CD14-positive monocyte (primary cell): ENCODE measurements around the gene TWNK. TPM values are rescaled to one million over a fixed set of nuclear protein-coding genes. Genes with fewer than 3 reads are reported as not detected.

Experiments used
- DNase-seq, 3 donors: peaks; one replicate each; pipeline ENCODE4 v3.0.0-alpha.2; 2011 to 2022
- H2AFZ ChIP-seq: 2 replicates; pipeline ENCODE4 v1.6.0; 2012; ENCODE audit warnings: mild to moderate bottlenecking, low read depth, low read length, inconsistent platforms; ENCODE audit not compliant: insufficient read depth, poor library complexity, severe bottlenecking
- H3K27ac ChIP-seq, 2 donors: 1 replicate in 1 of 2; 2 replicates in 1 of 2; pipeline ENCODE4 v1.5.1; 2012 to 2013; ENCODE audit warnings: low read length in 2 of 2, control low read depth in 1 of 2, inconsistent platforms in 1 of 2, low read depth in 1 of 2, mild to moderate bottlenecking in 1 of 2
- H3K27me3 ChIP-seq, 2 donors: one replicate each; pipeline versions ENCODE4 v1.6.0 to v1.6.1; 2011 to 2013; ENCODE audit warnings: low read length in 2 of 2; ENCODE audit not compliant: control insufficient read depth in 2 of 2, insufficient read depth in 2 of 2
- H3K36me3 ChIP-seq, 2 donors: replicated peaks in 1 of 2; 1 replicate in 1 of 2; 2 replicates in 1 of 2; pipeline versions ENCODE4 v1.5.1 to v1.6.1; 2012 to 2013; ENCODE audit warnings: low read length in 2 of 2, control low read depth in 1 of 2, inconsistent platforms in 1 of 2, mild to moderate bottlenecking in 1 of 2; ENCODE audit not compliant: insufficient read depth in 2 of 2, control insufficient read depth in 1 of 2
- H3K4me1 ChIP-seq, 2 donors: 1 replicate in 1 of 2; 2 replicates in 1 of 2; pipeline versions ENCODE4 v1.5.1 to v1.6.1; 2012 to 2013; ENCODE audit warnings: low read length in 2 of 2, control low read depth in 1 of 2, inconsistent platforms in 1 of 2, mild to moderate bottlenecking in 1 of 2, moderate library complexity in 1 of 2; ENCODE audit not compliant: insufficient read depth in 2 of 2, control insufficient read depth in 1 of 2
- H3K4me2 ChIP-seq: replicated peaks from 2 replicates; pipeline ENCODE3; 2012; ENCODE audit warnings: low read length, moderate library complexity, mild to moderate bottlenecking; ENCODE audit not compliant: poor library complexity, severe bottlenecking; ENCODE audit errors: extremely low read depth
- H3K4me3 ChIP-seq, 3 experiments: fragments of 200-600 bp in 1 of 3; sonication (generic) in 1 of 3; replicated peaks in 1 of 3; 1 replicate in 2 of 3; 2 replicates in 1 of 3; pipeline ENCODE4 v1.5.1; 2011 to 2013; ENCODE audit warnings: low read length in 3 of 3, mild to moderate bottlenecking in 3 of 3, control low read depth in 2 of 3, low read depth in 2 of 3, inconsistent platforms in 1 of 3, moderate library complexity in 1 of 3
- H3K79me2 ChIP-seq: 2 replicates; pipeline ENCODE4 v1.6.0; 2012; ENCODE audit warnings: mild to moderate bottlenecking, control low read depth, inconsistent platforms, low read length, moderate library complexity; ENCODE audit not compliant: insufficient read depth
- H3K9ac ChIP-seq: 2 replicates; pipeline ENCODE4 v1.6.0; 2017; ENCODE audit warnings: low read length, mild to moderate bottlenecking; ENCODE audit not compliant: insufficient read depth, poor library complexity, severe bottlenecking
- H3K9me3 ChIP-seq, 2 donors: replicated peaks in 1 of 2; 1 replicate in 1 of 2; 2 replicates in 1 of 2; pipeline versions ENCODE4 v1.5.1 to v1.6.1; 2012 to 2013; ENCODE audit warnings: low read length in 2 of 2, control low read depth in 1 of 2; ENCODE audit not compliant: control insufficient read depth in 1 of 2, insufficient read depth in 1 of 2
- H4K20me1 ChIP-seq: 2 replicates; pipeline ENCODE4 v1.6.0; 2012; ENCODE audit warnings: mild to moderate bottlenecking, low read length, control low read depth, moderate library complexity; ENCODE audit not compliant: insufficient read depth
- H3K27ac Mint-ChIP-seq, 7 donors: one replicate each; pipeline ENCODE4 v1.8.0; 2020; ENCODE audit warnings: mild to moderate bottlenecking in 7 of 7, mixed read lengths in 7 of 7, moderate library complexity in 6 of 7, inconsistent platforms in 2 of 7
- H3K27me3 Mint-ChIP-seq, 3 donors: one replicate each; pipeline ENCODE4 v1.8.0; 2021 to 2022; ENCODE audit warnings: low read depth in 3 of 3, mild to moderate bottlenecking in 3 of 3, mixed read lengths in 3 of 3, moderate library complexity in 3 of 3, inconsistent platforms in 1 of 3
- H3K36me3 Mint-ChIP-seq, 2 donors: one replicate each; pipeline ENCODE4 v1.8.0; 2020; ENCODE audit warnings: mixed read lengths in 2 of 2, inconsistent platforms in 1 of 2, mild to moderate bottlenecking in 1 of 2
- H3K4me1 Mint-ChIP-seq: one replicate; pipeline ENCODE4 v1.8.0; 2020; ENCODE audit warnings: mild to moderate bottlenecking, mixed read lengths
- H3K4me3 Mint-ChIP-seq, 2 donors: one replicate each; pipeline ENCODE4 v1.8.0; 2020; ENCODE audit warnings: mild to moderate bottlenecking in 2 of 2, mixed read lengths in 2 of 2, moderate library complexity in 1 of 2
- H3K9me3 Mint-ChIP-seq, 7 donors: one replicate each; pipeline ENCODE4 v1.8.0; 2020 to 2022; ENCODE audit warnings: mixed read lengths in 7 of 7, mild to moderate bottlenecking in 6 of 7, moderate library complexity in 6 of 7, inconsistent platforms in 2 of 7
- WGBS: methylation state at CpG from one replicate; pipeline ENCODE4 v1.1.5; 2013; ENCODE audit warnings: missing lambda C conversion rate; ENCODE audit not compliant: insufficient coverage; 5-methylcytosine and 5-hydroxymethylcytosine counted together
- intact Hi-C, 2 donors: fragments of 100-400 bp; cut with micrococcal nuclease; formaldehyde crosslinking; loops; one replicate each; pipeline versions ENCODE4 v1.15.0 to v1.15.1; 2023
- polyA plus RNA-seq, 3 donors: library from polyadenylated mRNA; depleted of rRNA in 1 of 3; unstranded in 2 of 3; stranded (reverse) in 1 of 3; fragments of 300-500 nt in 2 of 3; fragments of >200 nt in 1 of 3; fragmentation: Illumina TruSeq in 2 of 3; gene quantifications; 1 replicate in 2 of 3; 2 replicates in 1 of 3; pipeline ENCODE4 v1.2.3, GENCODE V29; 2012 to 2021
- TF ChIP-seq, protein P1 (sequence below): fragments of 200-600 bp; IDR thresholded peaks from one replicate; pipeline ENCODE4 v1.8.0; 2022; ENCODE audit warnings: antibody characterized with exemption, mild to moderate bottlenecking

The TWNK gene
- polyA plus RNA-seq, 3 donors = 0.31 to 1.2 (median 0.69) TPM

DNA sequence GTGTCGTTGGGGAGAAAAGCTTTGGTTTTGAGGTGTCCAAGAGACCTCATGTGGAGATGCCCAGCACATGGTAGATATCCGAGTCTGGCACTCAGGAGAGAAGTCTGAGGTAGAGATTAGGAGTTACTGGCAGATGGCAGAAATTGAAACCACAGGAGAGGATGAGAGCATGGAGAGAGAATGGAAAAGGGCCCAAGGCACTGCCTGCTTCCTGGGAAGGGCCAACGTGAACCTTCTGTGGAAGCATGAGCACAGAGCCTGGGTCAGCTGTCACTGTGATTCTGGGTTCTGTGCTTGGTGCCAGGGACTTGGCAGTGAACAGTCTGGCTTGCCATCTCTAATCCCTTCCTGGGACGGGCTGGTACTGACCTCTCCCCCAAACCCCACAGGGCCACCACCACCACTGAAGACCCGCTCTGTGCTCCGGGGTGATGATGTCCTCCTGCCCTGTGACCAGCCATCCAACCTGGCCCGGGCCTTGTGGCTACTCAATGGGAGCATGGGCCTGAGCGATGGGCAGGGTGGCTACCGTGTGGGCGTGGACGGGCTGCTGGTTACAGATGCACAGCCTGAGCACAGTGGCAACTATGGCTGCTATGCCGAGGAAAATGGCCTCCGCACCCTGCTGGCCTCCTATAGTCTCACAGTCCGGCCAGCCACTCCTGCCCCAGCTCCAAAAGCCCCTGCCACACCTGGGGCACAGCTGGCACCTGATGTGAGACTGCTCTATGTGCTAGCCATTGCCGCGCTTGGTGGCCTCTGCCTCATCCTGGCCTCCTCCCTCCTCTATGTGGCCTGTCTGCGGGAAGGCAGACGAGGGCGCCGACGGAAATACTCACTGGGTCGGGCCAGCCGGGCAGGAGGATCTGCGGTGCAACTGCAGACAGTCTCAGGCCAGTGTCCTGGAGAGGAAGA lies 4.2 kb upstream of the TWNK start:
- H3K9me3 Mint-ChIP-seq = peaks cover 0 to 6% (median 3%) of the 10 kb centered on the region in 7 donors
- Histone ChIP-seq H3K27me3 (no peaks in the 10 kb centered on the region), H4K20me1 (no peaks in the 10 kb centered on the region), H3K4me2 (no peak overlapping the region), H3K9ac (no peak overlapping the region), H3K36me3 (peaks cover 13 to 54% of the 10 kb centered on the region in 2 donors), H3K4me3 (no peak overlapping the region), H3K27ac (no peak overlapping the region), H2AFZ (no peak overlapping the region), H3K4me1 (peaks cover 16 to 20% of the 10 kb centered on the region in 2 donors), H3K79me2 (peaks cover 18% of the 10 kb centered on the region), H3K9me3 (no peaks in the 10 kb centered on the region)
- 98% methylated on average over 21 of the region's 24 CpGs for WGBS
- H3K4me1 Mint-ChIP-seq = peaks cover 19% of the 10 kb centered on the region
- no peak for DNase-seq
- H3K27ac Mint-ChIP-seq = no peak overlapping the region
- TF ChIP-seq, protein P1, sequence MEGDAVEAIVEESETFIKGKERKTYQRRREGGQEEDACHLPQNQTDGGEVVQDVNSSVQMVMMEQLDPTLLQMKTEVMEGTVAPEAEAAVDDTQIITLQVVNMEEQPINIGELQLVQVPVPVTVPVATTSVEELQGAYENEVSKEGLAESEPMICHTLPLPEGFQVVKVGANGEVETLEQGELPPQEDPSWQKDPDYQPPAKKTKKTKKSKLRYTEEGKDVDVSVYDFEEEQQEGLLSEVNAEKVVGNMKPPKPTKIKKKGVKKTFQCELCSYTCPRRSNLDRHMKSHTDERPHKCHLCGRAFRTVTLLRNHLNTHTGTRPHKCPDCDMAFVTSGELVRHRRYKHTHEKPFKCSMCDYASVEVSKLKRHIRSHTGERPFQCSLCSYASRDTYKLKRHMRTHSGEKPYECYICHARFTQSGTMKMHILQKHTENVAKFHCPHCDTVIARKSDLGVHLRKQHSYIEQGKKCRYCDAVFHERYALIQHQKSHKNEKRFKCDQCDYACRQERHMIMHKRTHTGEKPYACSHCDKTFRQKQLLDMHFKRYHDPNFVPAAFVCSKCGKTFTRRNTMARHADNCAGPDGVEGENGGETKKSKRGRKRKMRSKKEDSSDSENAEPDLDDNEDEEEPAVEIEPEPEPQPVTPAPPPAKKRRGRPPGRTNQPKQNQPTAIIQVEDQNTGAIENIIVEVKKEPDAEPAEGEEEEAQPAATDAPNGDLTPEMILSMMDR = no peak
- H3K36me3 Mint-ChIP-seq = peaks cover 44 to 46% of the 10 kb centered on the region in 2 donors
- H3K4me3 Mint-ChIP-seq = no peak overlapping the region
- peaks cover 0 to 2% (median 2%) of the 10 kb centered on the region in 3 donors for H3K27me3 Mint-ChIP-seq
- intact Hi-C loops = loop anchor here in 1 of 2 donors (10.0 kb wide), 1 partner anchor 68 kb away; the partner anchor contains the start of gene SLF2

DNA sequence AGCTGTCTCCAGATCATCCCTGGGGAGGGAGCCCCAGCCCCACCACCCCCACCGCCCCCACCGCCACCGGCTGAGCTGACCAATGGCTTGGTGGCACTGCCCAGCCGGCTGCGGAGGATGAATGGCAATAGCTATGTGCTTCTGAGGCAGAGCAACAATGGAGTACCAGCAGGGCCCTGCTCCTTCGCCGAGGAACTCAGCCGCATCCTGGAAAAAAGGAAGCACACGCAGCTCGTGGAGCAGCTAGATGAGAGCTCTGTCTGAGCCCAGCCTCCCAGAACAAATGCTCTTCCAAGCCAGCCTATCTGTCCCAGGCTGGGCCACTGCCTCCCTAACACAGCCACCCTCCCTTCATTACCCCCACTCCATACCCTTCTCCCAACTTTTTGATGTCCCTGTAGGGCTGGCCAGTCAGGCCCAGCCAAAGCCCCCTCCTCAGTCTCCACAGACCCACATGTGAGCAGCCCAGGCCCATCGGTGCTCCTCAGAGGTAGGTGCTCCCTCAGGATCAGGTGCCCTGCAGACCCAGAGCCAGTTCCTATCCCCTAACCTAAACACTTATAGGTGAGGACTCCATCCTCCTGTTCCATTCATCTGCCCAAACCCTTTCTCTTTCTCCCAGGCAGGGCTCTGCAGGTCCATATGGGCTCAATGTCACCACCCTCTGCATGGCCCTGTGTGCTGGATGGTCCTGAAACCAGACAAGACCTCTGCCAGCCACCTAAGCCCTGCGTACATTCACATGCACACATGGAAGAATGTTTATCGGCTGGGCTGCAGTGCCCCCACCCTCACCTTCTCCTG lies 3.3 kb upstream of the TWNK start:
- Histone ChIP-seq H3K9me3 (no peaks in the 10 kb centered on the region), H4K20me1 (no peaks in the 10 kb centered on the region), H3K79me2 (peaks cover 26% of the 10 kb centered on the region), H3K4me1 (peaks cover 16 to 24% of the 10 kb centered on the region in 2 donors), H3K27me3 (no peaks in the 10 kb centered on the region), H3K36me3 (peaks cover 13 to 54% of the 10 kb centered on the region in 2 donors), H3K27ac (no peak overlapping the region), H3K9ac (no peak overlapping the region), H3K4me3 (no peak overlapping the region), H2AFZ (no peak overlapping the region), H3K4me2 (no peak overlapping the region)
- Mint-ChIP-seq H3K4me1 (peaks cover 24% of the 10 kb centered on the region), H3K27ac (peak overlapping the region in 1 of 7 donors; percentile 43), H3K27me3 (peaks cover 0 to 2% (median 0%) of the 10 kb centered on the region in 3 donors), H3K9me3 (peaks cover 0 to 6% (median 4%) of the 10 kb centered on the region in 7 donors), H3K4me3 (no peak overlapping the region), H3K36me3 (peaks cover 40 to 43% of the 10 kb centered on the region in 2 donors)
- TF ChIP-seq, protein P1 = no peak
- 91% methylated on average over 8 of the region's 13 CpGs for WGBS
- no peak for DNase-seq
- intact Hi-C loops = loop anchor here in 1 of 2 donors (10.0 kb wide), 1 partner anchor 69 kb away; the partner anchor contains the start of gene SLF2
